ENCODE results near the gene SH3RF2. TPM values are rescaled to one million over a fixed set of nuclear protein-coding genes. Genes with fewer than 3 reads are reported as not detected.

The SH3RF2 gene
- total and polyA plus RNA-seq, 2 donors (not counting 3 experiments of a cell fraction or from before 2014, with no cell fraction given), result 0.54 to 0.84 TPM

GRCh38 chr5:146025114-146025680 is 88.8 kb downstream of the SH3RF2 start:
- FAIRE-seq (no peak), DNase-seq (ENCODE audit: low read depth, low spot score) (peak; percentile 93)
- Histone ChIP-seq H3K4me2 (ENCODE audit: insufficient read depth, low read length) (no peak overlapping the region), H3K9ac (replicated peaks; ENCODE audit: extremely low read depth, insufficient read depth, low read length) (no peak overlapping the region), H3K4me3 (replicated peaks in 1 of 3; ENCODE audit: insufficient read depth in 1 of 3, low read depth in 1 of 3, low read length in 3 of 3) (no peak overlapping the region), H2AFZ (ENCODE audit: low read depth, low read length) (no peak overlapping the region), H3K4me1 (ENCODE audit: control insufficient read depth, extremely low read depth, insufficient read depth, low read length) (no peaks in the 10 kb centered on the region), H3K27ac (ENCODE audit: insufficient read depth, low read depth, low read length) (no peak overlapping the region), H3K36me3 (ENCODE audit: control insufficient read depth in 2 of 2, extremely low read depth in 1 of 2, insufficient read depth in 2 of 2, low read length in 2 of 2) (no peaks in the 10 kb centered on the region), H3K9me1 (replicated peaks; ENCODE audit: control insufficient read depth, extremely low read depth, insufficient read depth, low read length) (no peaks in the 10 kb centered on the region), H4K20me1 (replicated peaks; ENCODE audit: control insufficient read depth, extremely low read depth, insufficient read depth, low read length) (no peaks in the 10 kb centered on the region), H3K9me3 (replicated peaks; ENCODE audit: control insufficient read depth, insufficient read depth, low read length) (no peaks in the 10 kb centered on the region), H3K27me3 (ENCODE audit: control insufficient read depth in 2 of 2, insufficient read depth in 2 of 2, low read length in 2 of 2) (no peaks in the 10 kb centered on the region), H3K79me2 (ENCODE audit: control insufficient read depth, insufficient read depth, low read length) (no peaks in the 10 kb centered on the region)
- BruUV-seq (replicated peaks), result no TSS peak
- intact Hi-C loops (cut with micrococcal nuclease), result no loop called here
- dilution Hi-C loops (cut with MboI; ENCODE audit: extremely low pct_ligation_motif_present, low sequenced_read_pairs), result no loop called here
- TF ChIP-seq MAX (IDR thresholded peaks at IDR 0.05; ENCODE audit: insufficient read depth, insufficient read length) (no peak), EZH2 (IDR thresholded peaks at IDR 0.05; ENCODE audit: borderline replicate concordance, low read depth, low read length, severe bottlenecking) (no peak), POLR2AphosphoS5 (IDR thresholded peaks at IDR 0.05; ENCODE audit: insufficient read depth, low read depth, low read length) (no peak), MYC (IDR thresholded peaks at IDR 0.05; ENCODE audit: low read depth, low read length) (no peak), CTCF (IDR thresholded peaks at IDR 0.05; ENCODE audit: extremely low read depth in 1 of 2, insufficient read depth in 1 of 2, low read depth in 1 of 2, low read length in 2 of 2) (no peak), POLR2A (IDR thresholded peaks at IDR 0.05; ENCODE audit: low read depth, low read length) (no peak), JUN (IDR thresholded peaks at IDR 0.05; ENCODE audit: borderline replicate concordance, insufficient read depth, insufficient read length, low read depth) (no peak), FOS (IDR thresholded peaks at IDR 0.05; ENCODE audit: borderline replicate concordance, insufficient read depth, low read length) (no peak), GATA2 (IDR thresholded peaks at IDR 0.05; ENCODE audit: insufficient read depth, insufficient read length, low read depth, low read length) (no peak)
- ChIA-PET POLR2A (no interaction called here), CTCF (interaction anchor here (2.6 kb wide), 1 partner anchor 16 kb away, joined by 9 read pairs; no protein-coding TSS in a partner anchor)
